GM20000 (cell line): Measurements from ENCODE around the gene ZIC4.

Source experiments
- DNase-seq: peaks from one replicate; pipeline ENCODE4 v3.0.0; 2012; ENCODE audit warnings: low spot score
- TF ChIP-seq, protein P1 (sequence below): IDR thresholded peaks from 2 replicates; pipeline ENCODE4 v1.5.1; 2012; ENCODE audit warnings: mild to moderate bottlenecking, control low read depth; ENCODE audit errors: extremely low read depth, missing control alignments

Gene ZIC4

DNA sequence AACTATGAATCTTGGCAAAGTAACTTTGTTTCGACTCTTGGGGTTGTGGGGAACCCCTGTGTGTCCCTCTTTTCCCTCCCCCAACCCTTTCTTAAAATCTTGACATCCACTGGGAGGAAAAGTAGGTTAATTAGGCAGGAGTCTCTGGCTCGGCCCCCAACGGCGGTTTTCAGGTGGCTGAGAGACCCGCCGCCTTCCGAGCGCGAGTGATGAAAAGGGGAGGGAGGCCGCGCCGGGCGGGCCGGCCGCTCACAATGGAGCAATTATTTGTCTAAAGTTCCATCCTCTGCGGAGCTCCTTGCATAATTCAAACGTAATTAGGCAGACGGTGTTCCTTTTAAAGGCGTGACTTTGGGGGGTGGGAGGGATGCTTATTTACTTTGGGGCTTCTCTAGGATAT, 51.7 kb downstream of the ZIC4 start:
- no peak for DNase-seq
- TF ChIP-seq, protein P1, sequence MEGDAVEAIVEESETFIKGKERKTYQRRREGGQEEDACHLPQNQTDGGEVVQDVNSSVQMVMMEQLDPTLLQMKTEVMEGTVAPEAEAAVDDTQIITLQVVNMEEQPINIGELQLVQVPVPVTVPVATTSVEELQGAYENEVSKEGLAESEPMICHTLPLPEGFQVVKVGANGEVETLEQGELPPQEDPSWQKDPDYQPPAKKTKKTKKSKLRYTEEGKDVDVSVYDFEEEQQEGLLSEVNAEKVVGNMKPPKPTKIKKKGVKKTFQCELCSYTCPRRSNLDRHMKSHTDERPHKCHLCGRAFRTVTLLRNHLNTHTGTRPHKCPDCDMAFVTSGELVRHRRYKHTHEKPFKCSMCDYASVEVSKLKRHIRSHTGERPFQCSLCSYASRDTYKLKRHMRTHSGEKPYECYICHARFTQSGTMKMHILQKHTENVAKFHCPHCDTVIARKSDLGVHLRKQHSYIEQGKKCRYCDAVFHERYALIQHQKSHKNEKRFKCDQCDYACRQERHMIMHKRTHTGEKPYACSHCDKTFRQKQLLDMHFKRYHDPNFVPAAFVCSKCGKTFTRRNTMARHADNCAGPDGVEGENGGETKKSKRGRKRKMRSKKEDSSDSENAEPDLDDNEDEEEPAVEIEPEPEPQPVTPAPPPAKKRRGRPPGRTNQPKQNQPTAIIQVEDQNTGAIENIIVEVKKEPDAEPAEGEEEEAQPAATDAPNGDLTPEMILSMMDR = no peak

DNA sequence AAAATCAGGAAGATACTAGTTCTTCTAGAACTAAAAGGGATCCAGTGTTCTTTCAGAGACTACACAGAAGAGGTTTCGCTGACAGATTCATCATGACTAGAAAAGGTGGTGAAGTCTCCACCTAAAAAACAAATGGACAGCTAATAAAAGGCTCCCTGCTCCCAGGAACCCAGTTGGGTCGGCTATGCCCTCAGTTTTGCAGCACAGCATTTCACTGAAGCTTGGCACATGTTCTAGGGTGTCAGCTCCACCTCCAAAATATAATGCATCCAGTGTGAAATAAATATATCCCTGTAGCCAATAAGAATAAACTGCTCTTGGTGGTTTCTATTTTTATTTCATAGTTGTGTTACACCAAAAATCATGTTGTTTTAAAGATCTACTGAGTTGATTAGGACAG, 55.0 kb downstream of the ZIC4 start:
- DNase-seq = no peak
- TF ChIP-seq, protein P1 = no peak

DNA sequence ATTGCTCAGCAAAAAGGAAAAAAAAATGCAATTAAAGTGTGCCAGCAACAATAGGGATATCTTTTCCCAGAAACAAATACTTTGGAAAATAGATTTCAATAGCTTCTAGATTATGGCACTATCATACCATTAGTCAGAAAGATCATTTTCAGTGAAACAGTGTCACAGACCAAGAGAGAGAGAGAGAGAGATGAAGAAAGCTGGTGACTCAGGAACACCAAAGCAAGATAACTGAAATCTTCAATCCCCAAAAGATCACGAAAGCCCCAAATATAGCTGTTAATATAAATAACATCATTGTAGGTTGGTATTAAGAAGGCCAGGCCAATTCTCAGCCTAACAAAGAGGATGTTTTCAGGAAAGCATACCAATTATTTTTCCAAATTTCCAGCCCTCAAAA, 57.4 kb downstream of the ZIC4 start:
- TF ChIP-seq, protein P1 = no peak
- no peak for DNase-seq

DNA sequence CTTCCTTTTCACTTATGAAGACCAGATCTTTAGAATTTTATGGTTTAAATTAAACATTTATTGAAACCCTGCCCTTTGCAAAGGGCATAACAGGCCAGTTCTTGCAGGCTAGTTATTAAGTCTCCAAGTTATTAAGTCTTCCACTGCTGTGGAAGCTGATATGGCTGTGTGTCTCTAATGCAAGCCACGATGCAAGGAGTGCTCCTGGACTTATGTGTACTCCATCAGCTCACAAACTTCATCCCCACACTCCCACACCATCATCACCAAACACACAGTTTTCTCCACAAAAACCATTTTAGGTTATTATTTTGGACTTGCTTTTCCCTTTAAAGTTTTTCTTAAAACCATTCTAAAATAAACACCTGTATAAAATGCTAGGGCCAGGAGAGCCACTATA, 62.4 kb downstream of the ZIC4 start:
- no peak for DNase-seq
- TF ChIP-seq, protein P1 = no peak

DNA sequence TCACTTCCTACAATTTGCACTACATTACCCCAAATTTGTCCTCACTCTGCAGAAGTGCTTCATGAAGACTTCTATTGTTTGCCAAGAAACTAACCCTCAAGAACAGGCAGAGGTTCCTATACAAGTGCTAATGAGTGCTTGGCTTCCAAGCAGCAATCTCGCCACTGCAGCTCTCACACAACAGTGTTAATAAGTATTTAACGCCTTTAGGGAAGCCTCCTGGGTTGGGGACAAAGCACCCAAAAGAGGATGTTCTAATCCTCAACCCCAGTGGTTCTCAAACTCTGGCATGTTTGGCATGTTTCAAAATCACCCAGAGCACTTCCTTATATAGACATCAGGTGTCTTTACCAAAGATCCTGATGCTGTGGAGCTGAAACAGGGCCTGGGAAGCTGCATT, 64.6 kb downstream of the ZIC4 start:
- DNase-seq = no peak
- TF ChIP-seq, protein P1 = no peak

DNA sequence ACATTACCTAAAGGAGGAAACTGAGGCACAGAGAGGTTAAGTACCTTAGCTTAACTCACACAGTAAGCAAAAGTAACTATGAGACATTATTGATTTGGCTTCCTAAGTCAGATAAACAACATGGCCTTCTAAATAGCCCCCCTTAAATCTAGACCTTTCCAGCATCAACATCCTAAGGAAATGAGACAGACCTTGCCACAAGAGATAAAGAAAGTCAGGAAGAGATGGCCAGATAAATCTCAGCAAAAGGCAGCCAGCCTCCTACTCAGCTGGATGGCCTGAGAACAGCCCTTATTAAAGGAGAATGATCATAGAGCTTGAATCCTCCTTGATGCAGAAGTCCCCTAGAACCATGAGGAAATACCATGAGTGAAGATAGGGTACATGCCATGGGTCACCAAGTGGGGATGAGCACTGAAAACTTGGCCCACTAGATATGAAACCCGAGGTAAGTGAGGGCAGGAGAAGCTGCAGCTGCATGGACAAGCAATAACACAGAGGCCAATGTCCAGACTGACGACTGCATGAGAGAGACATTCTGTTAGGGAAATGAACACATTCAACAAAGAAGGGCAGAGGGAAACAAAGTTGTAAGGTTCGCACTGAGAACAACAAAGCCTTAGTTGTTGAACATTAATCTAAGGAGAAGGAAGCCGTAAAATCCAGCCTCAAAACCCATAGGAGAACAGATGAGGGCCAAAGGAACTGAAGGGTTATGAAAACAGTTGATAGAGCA, 69.6 kb downstream of the ZIC4 start:
- TF ChIP-seq, protein P1 = no peak
- DNase-seq = no peak
